ENCODE data around the gene GRB2. TPM values are rescaled to one million over a fixed set of nuclear protein-coding genes. Genes with fewer than 3 reads are reported as not detected.
"Not testable (repeated sequence)": the region's sequence is repeated elsewhere in the genome, so short reads cannot be mapped to it uniquely, and the experiment has no call there.

Gene GRB2
- total RNA-seq, 8 experiments from 2014 or later = 37.1 to 76.5 (median 43.9) TPM

GRCh38 chr17:75316253-75316652 lies 89.2 kb downstream of the GRB2 start:
- Histone ChIP-seq H3K4me3 (no peak overlapping the region), H3K4me1 (replicated peaks in 1 of 2) (no peaks in the 10 kb centered on the region), H3K27ac (no peak overlapping the region)
- no peak for ATAC-seq (replicated peaks in 6 of 8)
- 90 to 100% (median 100%) methylated on average over 1 to 2 of the region's 5 CpGs; no CpG with 5 or more reads in 3 of the 10 experiments for WGBS, 10 experiments
- in situ Hi-C loops (cut with MboI; ENCODE audit: low pct_unique_long_range_greater_than_20kb in 2 of 9, low sequenced_read_pairs in 9 of 9, unreplicated experiment in 9 of 9) = loop anchor here in 1 of 9 experiments (25.0 kb wide), 1 partner anchor 96 kb away; the partner anchor contains the start of gene GRB2

DNA sequence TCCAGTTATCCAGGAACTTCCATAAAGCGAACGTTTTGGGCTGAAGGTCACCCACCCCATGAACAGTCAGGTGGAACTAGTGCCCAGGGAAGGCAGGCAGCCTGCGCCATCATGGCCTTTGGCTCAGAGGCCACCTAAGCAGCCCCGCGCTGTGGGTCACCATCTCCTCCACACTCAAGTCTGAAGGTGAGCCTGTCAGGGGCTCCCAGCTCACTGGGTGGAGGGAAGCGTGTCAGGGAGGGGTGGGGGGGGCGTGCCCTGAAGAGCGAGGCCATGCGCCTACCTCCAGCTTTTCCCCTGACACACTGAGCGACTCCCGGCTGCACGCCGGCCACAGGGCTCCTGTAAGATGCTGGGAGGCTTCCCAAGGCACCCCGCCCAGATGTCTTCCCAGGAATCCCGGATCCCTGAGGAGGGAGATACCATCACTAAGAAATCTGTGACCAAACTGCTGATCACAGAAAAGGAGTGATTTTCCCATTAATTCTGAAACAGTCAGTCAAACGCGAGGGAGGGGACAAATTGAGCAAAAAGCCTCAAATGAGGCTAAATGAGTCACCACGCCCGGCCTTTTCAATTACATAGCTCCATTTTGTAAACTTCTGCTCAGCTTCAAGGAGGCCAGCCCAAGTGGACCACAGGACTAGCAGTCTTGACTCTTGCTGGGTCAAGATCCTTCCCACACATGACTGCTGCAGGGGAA lies 89.8 kb downstream of the GRB2 start:
- peak in 3 of 8 experiments; percentile 15 to 74 (median 73) for ATAC-seq (replicated peaks in 6 of 8)
- in situ Hi-C loops (cut with MboI; ENCODE audit: low pct_unique_long_range_greater_than_20kb in 2 of 9, low sequenced_read_pairs in 9 of 9, unreplicated experiment in 9 of 9) = loop anchor here in 1 of 9 experiments (25.0 kb wide), 1 partner anchor 97 kb away; the partner anchor contains the start of gene GRB2
- Histone ChIP-seq H3K4me3 (no peak overlapping the region), H3K27ac (no peak overlapping the region), H3K4me1 (replicated peaks in 1 of 2) (no peaks in the 10 kb centered on the region)
- WGBS, 10 experiments = 26 to 100% (median 85%) methylated on average over 1 to 12 of the region's 19 CpGs; no CpG with 5 or more reads in 1 of the 10 experiments

- in situ Hi-C loops (cut with MboI; ENCODE audit: low pct_unique_long_range_greater_than_20kb in 2 of 9, low sequenced_read_pairs in 9 of 9, unreplicated experiment in 9 of 9) = loop anchor here in 1 of 9 experiments (25.0 kb wide), 1 partner anchor 98 kb away; the partner anchor contains the start of gene GRB2
- no peak overlapping the region for H3K4me3 ChIP-seq
- 75 to 100% (median 84%) methylated on average over 1 to 6 of the region's 14 CpGs; no CpG with 5 or more reads in 4 of the 10 experiments for WGBS, 10 experiments
- no peak overlapping the region for H3K27ac ChIP-seq
- no peak for ATAC-seq (replicated peaks in 6 of 8)
- peaks cover 0 to under 1% of the 10 kb centered on the region in 2 donors for H3K4me1 ChIP-seq (replicated peaks in 1 of 2)
These were observed 91.4 kb downstream of the GRB2 start for GRCh38 chr17:75313941-75314551.

DNA sequence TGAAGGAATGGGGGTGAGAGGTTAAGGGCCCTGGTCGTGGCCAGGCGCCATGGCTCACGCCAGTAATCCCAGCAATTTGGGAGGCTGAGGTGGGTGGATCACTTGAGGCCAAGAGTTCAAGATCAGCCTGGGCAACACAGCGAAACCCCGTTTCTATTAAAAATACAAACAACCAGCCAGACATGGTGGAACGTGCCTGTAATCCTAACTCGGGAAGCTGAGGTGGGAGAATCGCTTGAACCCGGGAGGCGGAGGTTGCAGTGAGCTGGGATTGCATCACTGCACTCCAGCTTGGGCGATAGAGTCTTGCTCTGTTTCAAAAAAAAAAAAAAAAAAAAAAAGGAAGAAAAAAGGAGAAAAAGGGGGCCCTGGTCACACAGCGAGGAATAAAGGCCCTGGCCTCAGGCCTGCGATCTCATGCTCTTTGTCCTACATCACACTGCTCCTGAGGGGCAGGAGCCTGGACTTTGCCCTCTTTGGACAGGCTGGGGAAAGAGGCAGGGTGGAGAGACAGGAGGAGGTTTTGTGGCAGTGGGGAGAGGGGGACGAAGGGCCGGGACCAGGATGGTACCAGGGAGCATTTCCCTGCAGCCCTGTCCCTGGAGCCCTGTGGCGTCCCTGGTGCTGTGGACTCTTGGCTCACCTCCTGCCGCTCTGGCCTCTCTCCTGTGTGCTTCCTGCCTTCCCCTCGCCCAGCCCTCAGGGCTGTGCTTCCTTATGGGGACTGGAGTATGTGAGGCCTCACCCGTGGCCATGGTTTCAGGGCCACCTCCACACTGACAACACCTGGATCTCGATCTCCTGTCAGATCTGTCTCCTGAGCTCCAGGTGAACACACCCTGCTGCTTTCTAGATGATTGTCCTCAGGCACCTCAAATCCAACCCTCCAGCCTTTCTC lies 96.5 kb downstream of the GRB2 start:
- WGBS, 10 experiments = 73 to 93% (median 80%) methylated on average over 2 to 15 of the region's 20 CpGs; no CpG with 5 or more reads in 1 of the 10 experiments
- in situ Hi-C loops (cut with MboI; ENCODE audit: low pct_unique_long_range_greater_than_20kb in 2 of 9, low sequenced_read_pairs in 9 of 9, unreplicated experiment in 9 of 9) = loop anchor here in 1 of 9 experiments (25.0 kb wide), 1 partner anchor 103 kb away; the partner anchor contains the start of gene GRB2
- no peak overlapping the region for H3K27ac ChIP-seq
- ATAC-seq (replicated peaks in 6 of 8) = peak; percentile 17 to 85 (median 60)
- no peak overlapping the region for H3K4me3 ChIP-seq
- H3K4me1 ChIP-seq (replicated peaks in 1 of 2) = peaks cover 0 to 2% of the 10 kb centered on the region in 2 donors

DNA sequence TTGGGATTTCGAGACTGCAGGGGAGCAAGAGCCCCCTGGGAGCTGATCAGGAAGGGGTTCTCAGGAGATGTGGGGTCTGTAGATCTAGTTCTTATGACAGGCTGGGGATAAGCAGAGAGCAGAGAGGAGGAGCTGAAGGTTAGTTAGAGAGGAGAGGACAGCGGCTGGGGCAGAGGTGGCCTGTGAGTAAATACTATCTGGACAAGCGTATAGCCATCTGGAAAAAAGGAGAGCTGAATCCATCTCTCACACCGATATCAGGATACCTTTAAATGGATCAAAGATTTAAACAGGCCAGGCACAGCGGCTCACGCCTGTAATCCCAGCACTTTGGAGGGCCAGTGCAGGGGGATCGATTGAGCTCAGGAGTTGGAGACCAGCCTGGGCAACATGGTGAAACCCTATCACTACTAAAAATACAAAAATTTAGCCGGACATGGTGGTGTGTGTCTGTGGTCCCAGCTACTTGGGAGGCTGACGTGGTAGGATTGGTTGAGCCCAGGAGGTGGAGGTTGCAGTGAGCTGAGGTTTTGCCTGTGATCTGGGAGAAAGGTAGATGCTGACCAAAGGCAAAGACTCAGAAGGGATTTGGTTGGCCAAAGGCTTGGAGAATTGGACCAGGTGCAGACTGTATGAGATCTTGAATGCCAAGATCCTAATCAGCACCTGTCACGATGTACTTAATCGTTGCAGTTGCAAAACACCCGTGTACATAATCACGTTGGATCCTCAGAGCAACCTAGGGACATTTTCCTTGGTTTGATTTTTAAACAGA lies 97.3 kb downstream of the GRB2 start:
- peaks cover 0 to 2% of the 10 kb centered on the region in 2 donors for H3K4me1 ChIP-seq (replicated peaks in 1 of 2)
- in situ Hi-C loops (cut with MboI; ENCODE audit: low pct_unique_long_range_greater_than_20kb in 2 of 9, low sequenced_read_pairs in 9 of 9, unreplicated experiment in 9 of 9) = loop anchor here in 1 of 9 experiments (25.0 kb wide), 1 partner anchor 104 kb away; the partner anchor contains the start of gene GRB2
- no peak overlapping the region for H3K4me3 ChIP-seq
- no peak overlapping the region for H3K27ac ChIP-seq
- WGBS, 10 experiments = 40 to 100% (median 94%) methylated on average over 1 to 12 of the region's 13 CpGs; no CpG with 5 or more reads in 2 of the 10 experiments
- ATAC-seq (replicated peaks in 6 of 8) = no peak

GRCh38 chr17:75301502-75302206 lies 103.8 kb downstream of the GRB2 start:
- Histone ChIP-seq H3K27ac (no peak overlapping the region), H3K4me3 (no peak overlapping the region), H3K4me1 (replicated peaks in 1 of 2) (no peaks in the 10 kb centered on the region)
- in situ Hi-C loops (cut with MboI; ENCODE audit: low pct_unique_long_range_greater_than_20kb in 2 of 9, low sequenced_read_pairs in 9 of 9, unreplicated experiment in 9 of 9) = loop anchor here in 1 of 9 experiments (25.0 kb wide), 1 partner anchor 111 kb away; the partner anchor contains the start of gene GRB2
- WGBS, 10 experiments = 77 to 90% (median 83%) methylated on average over 2 to 16 of the region's 17 CpGs; no CpG with 5 or more reads in 4 of the 10 experiments
- ATAC-seq (replicated peaks in 6 of 8) = no peak

GRCh38 chr17:75301049-75301448 lies 104.4 kb downstream of the GRB2 start:
- Histone ChIP-seq H3K4me3 (no peak overlapping the region), H3K27ac (no peak overlapping the region), H3K4me1 (replicated peaks in 1 of 2) (no peaks in the 10 kb centered on the region)
- ATAC-seq (replicated peaks in 6 of 8) = no peak
- WGBS, 10 experiments = 48 to 100% (median 80%) methylated on average over 1 to 5 of the region's 9 CpGs; no CpG with 5 or more reads in 1 of the 10 experiments
- in situ Hi-C loops (cut with MboI; ENCODE audit: low pct_unique_long_range_greater_than_20kb in 2 of 9, low sequenced_read_pairs in 9 of 9, unreplicated experiment in 9 of 9) = loop anchor here in 1 of 9 experiments (25.0 kb wide), 1 partner anchor 111 kb away; the partner anchor contains the start of gene GRB2

DNA sequence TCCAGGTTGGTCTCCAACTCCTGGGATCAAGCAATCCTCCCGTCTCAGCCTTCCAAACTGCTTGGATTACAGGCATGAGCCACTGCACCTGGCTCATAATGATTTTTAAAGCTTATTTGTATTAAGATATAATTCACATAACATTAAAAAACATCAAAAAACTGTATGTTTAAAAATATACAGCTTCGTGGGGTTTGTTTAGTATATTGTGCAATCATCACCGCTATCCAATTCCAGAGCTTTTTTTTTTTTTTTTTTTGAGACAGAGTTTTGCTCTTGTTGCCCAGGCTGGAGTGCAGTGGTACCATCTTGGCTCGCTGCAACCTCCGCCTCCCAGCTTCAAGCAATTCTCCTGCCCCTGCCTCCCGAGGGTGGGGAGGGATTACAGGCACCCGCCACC lies 105.2 kb downstream of the GRB2 start:
- Histone ChIP-seq H3K4me1 (replicated peaks in 1 of 2) (no peaks in the 10 kb centered on the region), H3K4me3 (no peak overlapping the region), H3K27ac (no peak overlapping the region)
- ATAC-seq (replicated peaks in 6 of 8) = no peak
- in situ Hi-C loops (cut with MboI; ENCODE audit: low pct_unique_long_range_greater_than_20kb in 2 of 9, low sequenced_read_pairs in 9 of 9, unreplicated experiment in 9 of 9) = loop anchor here in 1 of 9 experiments (25.0 kb wide), 1 partner anchor 112 kb away; the partner anchor contains the start of gene GRB2
- 49 to 100% (median 76%) methylated on average over 1 to 6 of the region's 7 CpGs for WGBS, 10 experiments

DNA sequence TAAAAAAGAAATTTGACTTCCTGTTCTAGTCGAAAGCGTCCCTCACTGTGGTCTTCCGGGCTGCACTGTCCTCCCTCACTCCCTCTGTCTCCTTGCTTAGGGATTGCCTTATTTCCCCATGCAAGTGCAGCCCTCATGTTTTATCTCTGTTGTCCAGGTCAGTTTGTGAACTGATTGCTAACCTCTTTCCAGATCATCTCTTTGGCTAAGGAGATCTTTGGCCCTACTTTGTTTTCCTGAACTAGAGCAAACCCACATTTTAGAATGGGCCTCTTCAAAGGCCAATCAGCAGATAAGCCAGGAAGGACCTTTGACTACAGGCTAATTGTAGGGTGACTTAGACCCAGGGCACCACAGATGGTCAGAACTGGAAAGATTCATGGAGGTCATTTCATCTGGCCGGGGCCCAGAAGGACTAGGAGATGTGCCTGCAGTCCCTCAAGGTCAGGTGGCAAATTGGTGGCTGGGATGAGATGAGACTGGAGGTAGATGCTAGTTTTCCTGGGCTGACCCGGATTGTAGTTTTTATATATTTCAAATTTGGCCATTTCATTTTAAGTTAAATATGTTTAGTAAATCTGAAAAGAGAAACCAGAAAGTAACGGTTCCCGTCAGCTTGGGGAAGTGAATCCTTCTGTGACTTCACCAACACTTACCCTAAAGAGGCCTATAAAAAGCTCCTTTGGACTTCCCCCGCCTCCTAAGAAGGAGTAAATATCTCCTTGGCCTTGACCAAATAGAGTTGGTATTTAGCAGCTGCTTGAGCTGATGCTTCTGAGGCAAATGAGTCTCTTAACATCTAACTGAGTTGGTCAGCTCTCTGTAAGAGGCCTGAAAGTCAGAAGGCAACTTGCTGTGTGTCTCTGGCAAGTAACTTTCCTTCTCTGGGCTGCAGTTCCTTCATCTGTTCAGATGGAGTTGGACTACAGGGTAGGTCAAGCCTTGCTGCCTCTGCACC lies 110.0 kb downstream of the GRB2 start:
- no peak for ATAC-seq (replicated peaks in 6 of 8)
- Histone ChIP-seq H3K4me1 (replicated peaks in 1 of 2) (no peaks in the 10 kb centered on the region), H3K27ac (no peak overlapping the region), H3K4me3 (no peak overlapping the region)
- in situ Hi-C loops (cut with MboI; ENCODE audit: low pct_unique_long_range_greater_than_20kb in 2 of 9, low sequenced_read_pairs in 9 of 9, unreplicated experiment in 9 of 9) = loop anchor here in 1 of 9 experiments (25.0 kb wide), 1 partner anchor 117 kb away; the partner anchor contains the start of gene GRB2
- WGBS, 10 experiments = 75 to 96% (median 86%) methylated on average over 2 to 7 of the region's 8 CpGs

- H3K4me3 ChIP-seq; H3K27ac ChIP-seq; ATAC-seq (replicated peaks in 6 of 8); H3K4me1 ChIP-seq (replicated peaks in 1 of 2): not testable (repeated sequence)
- in situ Hi-C loops (cut with MboI; ENCODE audit: low pct_unique_long_range_greater_than_20kb in 2 of 9, low sequenced_read_pairs in 9 of 9, unreplicated experiment in 9 of 9) = loop anchor here in 1 of 9 experiments (25.0 kb wide), 1 partner anchor 119 kb away; the partner anchor contains the start of gene GRB2
- 53 to 100% (median 88%) methylated on average over 3 to 10 of the region's 16 CpGs; no CpG with 5 or more reads in 3 of the 10 experiments for WGBS, 10 experiments
These were observed 112.5 kb downstream of the GRB2 start for GRCh38 chr17:75292810-75293448.

Measured in motor neuron (in vitro differentiated cells).